NCI-H2196 treated with DMSO at 0.1 percent for 48 hours (cell line): Measurements from ENCODE around the gene BASP1.
A peak's percentile ranks its signal among the peaks of the same experiment; 100 is the strongest.
"Not testable (repeated sequence)": the region's sequence is repeated elsewhere in the genome, so short reads cannot be mapped to it uniquely, and the experiment has no call there.

ENCODE experiments used
- DNase-seq: peaks from one replicate; lab custom pipeline; 2025; ENCODE audit not compliant: unreplicated experiment; lab: John Stamatoyannopoulos, UW

The BASP1 gene

GRCh38 chr5:17190799-17191391 lies 26.5 kb upstream of the BASP1 start:
- DNase-seq: no peak

DNA sequence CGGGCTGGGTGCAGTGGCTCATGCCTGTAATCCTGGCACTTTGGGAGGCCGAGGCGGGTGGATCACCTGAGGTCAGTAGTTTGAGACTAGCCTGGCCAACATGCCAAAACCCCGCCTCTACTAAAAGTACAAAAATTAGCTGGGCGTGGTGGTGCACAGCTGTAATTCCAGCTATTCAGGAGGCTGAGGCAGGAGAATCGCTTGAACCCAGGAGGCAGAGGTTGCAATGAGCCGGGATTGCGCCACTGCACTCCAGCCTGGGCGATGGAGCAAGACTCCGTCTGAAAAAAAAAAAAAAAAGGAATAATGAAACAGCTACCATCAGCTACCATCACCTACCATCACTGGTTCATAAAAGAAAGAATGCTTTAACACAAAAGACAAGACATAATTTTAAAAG lies 25.9 kb upstream of the BASP1 start:
- DNase-seq: not testable (repeated sequence)

DNA sequence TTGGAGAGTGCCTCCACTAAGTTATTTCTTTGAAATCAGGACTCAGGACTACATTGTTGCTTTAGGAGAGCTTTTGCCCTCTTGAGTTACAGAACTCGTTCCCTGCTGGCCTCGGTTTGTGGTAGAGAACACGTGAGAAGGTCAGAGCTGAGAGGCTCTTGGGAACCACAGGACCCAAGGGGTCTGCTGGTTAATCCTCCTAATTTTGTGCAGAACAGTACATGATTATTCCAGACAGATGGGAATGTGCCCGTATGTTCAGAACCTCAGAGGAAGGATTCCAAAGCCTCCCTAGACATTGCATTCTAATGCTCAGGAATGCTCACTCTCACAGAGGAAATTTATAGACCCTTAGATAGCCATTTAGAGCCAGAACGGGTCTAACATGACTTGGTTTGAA lies 25.2 kb upstream of the BASP1 start:
- no peak for DNase-seq

GRCh38 chr5:17196024-17196423 lies 21.4 kb upstream of the BASP1 start:
- DNase-seq: no peak

- DNase-seq: no peak
Observed at GRCh38 chr5:17196697-17197096, 20.7 kb upstream of the BASP1 start.

DNA sequence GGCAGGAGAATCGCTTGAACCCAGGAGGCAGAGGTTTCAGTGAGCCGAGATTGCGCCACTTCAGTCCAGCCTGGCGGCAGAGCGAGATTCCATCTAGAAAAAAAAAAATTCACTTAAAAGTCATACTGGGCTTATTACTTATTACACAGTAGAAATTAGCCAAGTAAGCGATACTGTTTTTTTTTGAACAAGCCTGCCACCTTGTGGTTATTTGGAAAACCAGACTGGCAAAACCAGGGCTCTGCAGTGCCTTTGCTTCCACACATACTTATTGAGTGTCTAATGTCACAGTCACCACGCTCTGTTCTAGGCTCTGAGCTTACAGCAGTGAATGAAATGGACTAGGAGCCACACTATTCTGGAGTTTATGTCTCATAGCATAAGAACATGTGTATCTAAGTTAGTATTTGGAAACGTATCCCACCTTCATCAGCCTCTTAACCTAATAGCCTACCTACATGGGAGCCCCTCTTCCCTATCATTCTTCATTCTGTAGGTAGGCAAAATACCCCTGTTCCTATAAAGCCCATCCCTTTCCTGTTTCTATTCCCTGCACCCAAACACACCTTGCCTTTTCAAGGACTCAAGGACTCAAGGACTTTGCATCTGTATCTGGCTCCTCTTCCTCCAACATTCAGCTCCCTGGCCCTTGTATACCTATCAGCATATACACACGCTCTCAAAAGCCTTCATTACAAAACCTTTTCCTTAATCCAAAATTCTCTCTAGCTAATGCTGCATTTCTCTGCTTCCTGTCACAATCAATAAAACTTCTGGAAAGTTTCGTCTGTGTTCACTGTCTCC lies 13.9 kb upstream of the BASP1 start:
- DNase-seq: peak; percentile 20

DNA sequence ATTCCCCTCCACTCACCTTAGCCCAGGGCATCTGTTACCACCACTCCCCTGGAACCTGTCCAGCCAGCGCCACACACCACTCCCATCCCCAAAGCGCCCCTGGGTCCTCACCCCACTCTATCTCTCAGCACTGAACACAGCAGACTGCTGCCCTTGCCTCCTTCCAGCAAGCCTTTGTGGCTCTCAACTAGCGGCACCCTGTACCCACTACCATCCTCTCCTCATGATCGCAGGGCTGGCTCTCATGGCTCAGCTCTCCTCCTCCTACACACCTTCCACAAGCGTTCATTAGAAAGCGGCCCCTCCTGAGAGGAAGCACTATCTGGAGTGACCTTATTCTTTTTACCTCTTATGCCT lies 13.3 kb upstream of the BASP1 start:
- no peak for DNase-seq

GRCh38 chr5:17206021-17206420 lies 11.4 kb upstream of the BASP1 start:
- DNase-seq: no peak

DNA sequence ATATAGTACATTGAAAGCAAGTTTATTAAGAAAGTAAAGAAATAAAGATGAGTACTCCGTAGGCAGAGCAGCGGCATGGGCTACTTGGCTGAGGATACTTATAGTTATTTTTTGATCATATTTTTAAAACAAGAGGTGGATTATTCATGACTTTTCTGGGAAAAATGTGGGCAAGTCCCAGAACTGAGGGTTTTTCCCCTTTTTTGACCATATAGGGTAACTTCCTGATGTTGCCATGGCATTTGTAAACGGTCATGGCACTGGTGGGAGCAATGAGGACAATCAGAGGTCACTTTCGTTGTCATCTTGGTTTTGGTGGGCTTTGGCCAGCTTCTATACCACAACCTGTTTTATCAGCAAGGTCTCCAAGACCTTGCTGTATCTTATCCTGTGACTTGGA lies 5.2 kb upstream of the BASP1 start:
- DNase-seq: no peak

DNA sequence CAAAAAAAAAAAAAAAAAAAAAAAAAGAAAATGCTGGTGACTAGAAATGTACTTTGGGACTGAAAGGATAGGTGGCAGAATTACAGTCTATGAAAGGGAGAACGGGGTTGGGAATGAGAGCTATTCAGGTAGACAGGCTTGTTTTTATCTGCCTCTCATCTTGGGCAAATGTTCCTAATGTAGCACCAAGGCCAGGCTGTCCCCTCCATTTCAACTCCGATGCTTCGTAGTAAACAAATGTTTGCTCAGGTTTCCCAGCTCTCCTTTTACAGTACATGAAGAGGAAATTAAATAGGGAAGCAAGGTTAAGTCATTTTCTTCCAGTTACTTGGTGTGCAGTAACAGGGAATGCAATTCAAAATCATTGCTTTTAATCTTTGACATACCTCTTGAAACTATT lies 4.4 kb upstream of the BASP1 start:
- DNase-seq: no peak

- DNase-seq: no peak
Observed at GRCh38 chr5:17213938-17214337, 3.5 kb upstream of the BASP1 start.

- no peak for DNase-seq
Observed at GRCh38 chr5:17214893-17215292, 2.5 kb upstream of the BASP1 start.

- DNase-seq: no peak
Observed at GRCh38 chr5:17215361-17215760, 2.1 kb upstream of the BASP1 start.

DNA sequence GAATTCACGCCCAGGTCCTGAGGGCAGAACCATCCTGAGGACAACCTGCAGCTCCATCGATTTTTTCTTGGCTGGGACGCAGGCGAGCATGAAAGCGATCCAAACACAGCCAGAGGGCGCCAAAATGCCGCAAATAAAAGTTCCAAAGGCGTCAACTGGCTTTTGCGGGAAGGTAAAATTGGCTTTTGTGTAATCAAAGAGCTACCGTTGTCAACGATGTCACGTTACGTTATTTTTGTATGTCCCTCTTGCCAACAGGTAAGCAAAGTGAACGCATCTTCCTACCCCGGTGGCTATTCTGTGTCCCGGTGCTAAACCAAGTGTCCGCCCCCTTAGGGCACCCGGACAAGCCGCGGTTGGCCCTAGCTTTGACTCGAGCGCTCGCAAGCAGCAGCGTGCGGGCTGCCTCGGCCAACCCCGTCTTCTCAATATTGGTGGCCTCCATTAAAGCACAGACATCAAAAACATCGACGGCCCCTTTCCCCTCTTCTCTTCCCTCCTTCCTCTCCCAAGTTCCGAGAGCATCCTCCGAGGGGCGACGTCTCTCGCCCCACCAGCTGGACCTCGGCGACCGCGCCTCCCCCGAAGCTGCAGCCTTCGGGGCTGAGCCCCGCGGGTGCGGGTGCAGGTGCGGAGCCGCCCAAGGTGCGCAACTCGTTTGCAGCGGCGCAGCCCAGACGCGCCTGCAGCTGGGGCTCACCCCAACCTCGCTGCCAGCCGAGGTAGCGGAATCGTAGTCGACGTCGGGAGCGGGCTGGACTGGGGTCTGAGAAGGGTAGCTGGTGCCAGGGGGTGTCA lies 1.1 kb upstream of the BASP1 start:
- peak; percentile 16 for DNase-seq

DNA sequence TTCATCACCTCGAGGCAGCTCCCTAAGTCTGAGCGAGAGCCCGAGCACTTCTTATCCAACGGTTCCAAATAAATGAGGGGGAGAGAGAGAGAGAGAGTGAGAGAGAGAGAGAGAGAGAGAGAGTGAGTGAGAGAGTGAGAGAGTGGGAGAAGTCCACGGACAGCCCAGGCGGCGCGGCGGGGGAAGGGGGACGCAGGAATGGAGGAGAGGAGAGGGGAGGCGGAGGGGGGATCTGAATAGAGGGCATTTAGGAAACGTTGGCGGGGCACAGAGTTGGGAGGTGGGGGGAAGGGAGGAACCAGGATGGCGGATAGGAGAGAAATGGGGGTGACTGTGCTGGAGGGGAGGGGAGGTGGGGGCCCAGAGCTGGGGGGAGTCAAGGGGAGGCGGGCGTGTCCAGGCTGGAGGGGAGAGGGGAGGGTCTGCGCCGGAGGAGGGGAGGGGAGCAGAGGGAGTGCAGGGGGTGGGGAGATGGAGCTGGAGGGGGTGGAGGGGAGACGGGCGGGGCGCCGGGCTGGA lies 398 bp upstream of the BASP1 start:
- DNase-seq: no peak

GRCh38 chr5:17218353-17219005 lies 1.0 kb downstream of the BASP1 start:
- no peak for DNase-seq

GRCh38 chr5:17219006-17219422 lies 1.6 kb downstream of the BASP1 start:
- DNase-seq: no peak

GRCh38 chr5:17219469-17219868 lies 2.0 kb downstream of the BASP1 start:
- no peak for DNase-seq

DNA sequence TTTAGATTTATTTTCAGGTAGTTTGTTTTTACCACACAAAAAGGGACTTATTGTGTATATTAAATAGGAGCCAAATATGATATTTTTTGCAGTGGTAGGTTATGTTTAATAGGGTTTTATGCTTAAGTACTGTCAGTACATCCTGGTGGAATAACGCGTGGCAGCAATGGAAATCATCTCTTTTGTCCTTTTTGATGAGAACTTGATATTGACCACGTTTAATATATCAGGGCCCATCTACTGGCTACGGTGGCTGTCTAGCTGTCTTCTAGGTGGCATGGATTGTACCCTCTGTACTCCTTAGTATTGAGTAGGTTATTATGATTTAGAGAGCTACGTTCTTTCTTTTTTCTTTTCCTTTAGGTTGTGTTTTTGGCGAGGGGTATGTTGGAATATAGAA lies 2.6 kb downstream of the BASP1 start:
- no peak for DNase-seq

- DNase-seq: no peak
Observed at GRCh38 chr5:17220469-17220868, 3.0 kb downstream of the BASP1 start.

DNA sequence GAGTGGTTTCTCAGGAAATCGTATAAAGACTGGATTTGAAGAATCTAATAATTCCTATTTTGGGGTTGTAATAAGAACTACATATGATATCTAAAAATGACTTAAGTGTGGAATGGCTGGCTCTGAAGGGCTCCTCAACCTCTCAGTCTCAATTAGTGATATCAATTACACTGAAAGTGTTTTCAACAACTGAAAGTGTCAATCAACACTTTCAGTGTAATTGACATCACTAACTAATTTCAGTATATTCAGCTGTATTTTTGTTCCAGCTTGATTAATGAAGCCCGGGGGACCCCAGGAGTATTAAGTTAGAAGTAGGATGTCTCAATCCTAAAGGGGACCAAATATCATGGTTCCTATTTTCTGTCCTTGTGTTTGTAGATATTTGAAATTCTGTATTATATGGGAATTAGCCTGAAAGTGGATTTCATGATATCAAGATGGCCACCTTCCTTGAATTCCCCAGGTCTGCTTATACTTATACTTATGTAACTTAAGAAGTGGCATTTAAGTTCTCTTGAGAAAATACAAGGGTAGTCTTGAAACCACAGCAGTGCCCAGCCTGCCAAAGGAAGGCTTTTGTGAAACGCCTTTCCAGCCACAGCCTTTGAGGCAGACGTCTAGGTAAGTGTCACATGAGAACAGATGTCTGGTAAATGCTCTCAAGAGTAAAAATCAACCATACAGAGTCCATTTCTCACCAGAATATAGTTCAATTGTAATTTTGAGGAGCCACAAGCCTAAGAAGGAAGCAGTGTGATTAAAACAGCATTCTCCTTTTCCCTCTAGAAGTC lies 4.6 kb downstream of the BASP1 start:
- DNase-seq: no peak
